HepG2 (cell line): ENCODE results near the gene UBTF. TPM values are rescaled to one million over a fixed set of nuclear protein-coding genes. Genes with fewer than 3 reads are reported as not detected.

Source experiments
- ARID4A ChIP-seq: sonication (generic); formaldehyde crosslinking; IDR thresholded peaks from 2 replicates; pipeline ENCODE4 v1.5.0; 2020; ENCODE audit warnings: mild to moderate bottlenecking, missing genetic modification reagents, borderline replicate concordance
- ARNTL ChIP-seq: sonication (generic); formaldehyde crosslinking; IDR thresholded peaks from 2 replicates; pipeline ENCODE4 v1.4.0; 2020; ENCODE audit warnings: mild to moderate bottlenecking, missing genetic modification reagents
- ASH2L ChIP-seq: fragments of 300-600, 200-600 bp; sonication (generic); IDR thresholded peaks from 2 replicates; pipeline ENCODE4 v1.7.0; 2017; ENCODE audit warnings: low read depth, mild to moderate bottlenecking, moderate library complexity, mixed read lengths, low read length; ENCODE audit not compliant: insufficient read length
- DNMT1 ChIP-seq: sonication (generic); formaldehyde crosslinking; IDR thresholded peaks from 2 replicates; pipeline ENCODE4 v1.5.1; 2020; ENCODE audit warnings: mild to moderate bottlenecking, missing genetic modification reagents
- DRAP1 ChIP-seq: IDR thresholded peaks from 2 replicates; pipeline ENCODE4 v1.6.1; 2016; ENCODE audit warnings: missing genetic modification reagents, missing compliant biosample characterization
- E2F5 ChIP-seq: sonication (generic); formaldehyde crosslinking; conservative IDR thresholded peaks from 2 replicates; pipeline ENCODE4 v1.4.0; 2020; ENCODE audit warnings: missing genetic modification reagents
- KAT7 ChIP-seq: IDR thresholded peaks from 2 replicates; pipeline ENCODE4 v1.6.1; 2018; ENCODE audit warnings: borderline replicate concordance, missing compliant biosample characterization
- KDM5B ChIP-seq: sonication (generic); formaldehyde crosslinking; IDR thresholded peaks from 2 replicates; pipeline ENCODE4 v1.4.0; 2020; ENCODE audit warnings: missing genetic modification reagents, mild to moderate bottlenecking, borderline replicate concordance
- MIER2 ChIP-seq: IDR thresholded peaks from 2 replicates; pipeline ENCODE4 v1.6.1; 2016; ENCODE audit warnings: missing biosample characterization, missing genetic modification reagents
- NR2C2 ChIP-seq: sonication (generic); formaldehyde crosslinking; IDR thresholded peaks from 2 replicates; pipeline ENCODE4 v1.4.0; 2020; ENCODE audit warnings: missing genetic modification reagents, mild to moderate bottlenecking, moderate library complexity, borderline replicate concordance
- RORA ChIP-seq: sonication (generic); formaldehyde crosslinking; IDR thresholded peaks from 2 replicates; pipeline ENCODE4 v1.5.0; 2020; ENCODE audit warnings: mild to moderate bottlenecking, missing genetic modification reagents, moderate library complexity
- SOX13 ChIP-seq, 3 experiments: fragments of 450-650 bp in 1 of 3; sonication (generic) in 1 of 3; formaldehyde crosslinking in 1 of 3; IDR thresholded peaks in 2 of 3; conservative IDR thresholded peaks in 1 of 3; 2 replicates each; pipeline versions ENCODE4 v1.5.0 to v1.6.1; 2016 to 2020; ENCODE audit warnings: antibody characterized with exemption in 1 of 3, mild to moderate bottlenecking in 1 of 3, missing compliant biosample characterization in 1 of 3, missing genetic modification reagents in 1 of 3, moderate library complexity in 1 of 3
- THAP11 ChIP-seq: IDR thresholded peaks from 2 replicates; pipeline ENCODE4 v1.6.1; 2016; ENCODE audit warnings: missing biosample characterization, missing genetic modification reagents
- ZFX ChIP-seq: sonication (generic); formaldehyde crosslinking; IDR thresholded peaks from 2 replicates; pipeline ENCODE4 v1.4.0; 2020; ENCODE audit warnings: mild to moderate bottlenecking, low read depth, missing genetic modification reagents, moderate library complexity
- ZKSCAN8 ChIP-seq: IDR thresholded peaks from 2 replicates; pipeline ENCODE4 v1.6.1; 2016; ENCODE audit warnings: borderline replicate concordance, missing genetic modification reagents, missing compliant biosample characterization
- ZMAT3 ChIP-seq: sonication (generic); formaldehyde crosslinking; conservative IDR thresholded peaks from 2 replicates; pipeline ENCODE4 v1.7.0; 2021; ENCODE audit warnings: missing genetic modification reagents
- ZNF263 ChIP-seq: sonication (generic); formaldehyde crosslinking; IDR thresholded peaks from 2 replicates; pipeline ENCODE4 v1.4.0; 2020; ENCODE audit warnings: missing genetic modification reagents
- ZNF33A ChIP-seq: sonication (generic); formaldehyde crosslinking; IDR thresholded peaks from 2 replicates; pipeline ENCODE4 v1.5.1; 2020; ENCODE audit warnings: missing genetic modification reagents, mild to moderate bottlenecking, moderate library complexity, borderline replicate concordance
- ZNF576 ChIP-seq: sonication (generic); formaldehyde crosslinking; IDR thresholded peaks from 2 replicates; pipeline ENCODE4 v1.4.0; 2020; ENCODE audit warnings: mild to moderate bottlenecking, missing genetic modification reagents
- ZNF589 ChIP-seq: sonication (generic); formaldehyde crosslinking; conservative IDR thresholded peaks from 2 replicates; pipeline ENCODE4 v1.8.0; 2022; ENCODE audit warnings: mild to moderate bottlenecking, moderate library complexity, missing genetic modification reagents
- ZNF614 ChIP-seq: IDR thresholded peaks from 2 replicates; pipeline ENCODE4 v1.6.1; 2018; ENCODE audit warnings: missing biosample characterization, missing genetic modification reagents, inconsistent platforms, borderline replicate concordance
- polyA plus RNA-seq, 8 experiments: library from polyadenylated mRNA; depleted of rRNA in 3 of 8; stranded (reverse) in 7 of 8; unstranded in 1 of 8; fragments of >200 nt; fragmentation: Illumina TruSeq in 4 of 8; extraction: Trizol in 4 of 8; gene quantifications; 2 replicates each; pipeline versions ENCODE4 v1.2.1 to v1.2.3, GENCODE V29; 2011 to 2016; ENCODE audit warnings: low read depth in 4 of 8, missing spikeins in 1 of 8, mixed read lengths in 1 of 8; ENCODE audit not compliant: insufficient read depth in 1 of 8
- total RNA-seq, 5 experiments: library from RNA; depleted of rRNA; stranded (reverse); fragments of >200 nt; fragmentation: Illumina TruSeq; extraction: Trizol; gene quantifications; 2 replicates each; pipeline ENCODE4 v1.2.3, GENCODE V29; 2016; ENCODE audit warnings: low read depth in 1 of 5
- TF ChIP-seq, protein P1 (sequence below): sonication (generic); formaldehyde crosslinking; IDR thresholded peaks from 2 replicates; pipeline ENCODE4 v1.4.0; 2020; ENCODE audit warnings: missing genetic modification reagents

Gene UBTF
- total and polyA plus RNA-seq, 2 of the 13 experiments (the other 11 are each of a cell fraction or from before 2014, with no cell fraction given), result 15.2 to 60.9 TPM

GRCh38 chr17:44198721-44199552 lies 20.5 kb downstream of the UBTF start (continued):
- TF ChIP-seq ARID4A (CRISPR knock-in tag) (peak; percentile 68), KDM5B (CRISPR knock-in tag) (peak; percentile 78), MIER2 (CRISPR knock-in tag) (no peak), ZFX (CRISPR knock-in tag) (peak; percentile 47), ARNTL (CRISPR knock-in tag) (0 out of 2 replicates have a peak, but pooled peaks have one; percentile 21), KAT7 (CRISPR knock-in tag) (0 out of 2 replicates have a peak, but pooled peaks have one; percentile 40), ZNF33A (no peak), SOX13 (IDR thresholded peaks at IDR 0.05) (no peak), SOX13 (CRISPR knock-in tag; conservative IDR thresholded peaks at IDR 0.05 in 1 of 2, IDR thresholded peaks at IDR 0.05 in 1 of 2) (peak in 1 of 2 experiments; percentile 14; a peak in 1 of 4 replicates), DRAP1 (CRISPR knock-in tag) (no peak), E2F5 (0 out of 2 replicates have a peak, but pooled peaks have one; percentile 23), DNMT1 (0 out of 2 replicates have a peak, but pooled peaks have one; percentile 76), ZNF614 (peak; percentile 27; the same call in 1 of the 2 replicates), ASH2L (peak; percentile 35), ZKSCAN8 (CRISPR knock-in tag) (peak; percentile 9; the same call in 1 of the 2 replicates), NR2C2 (no peak), ZNF263 (CRISPR knock-in tag) (0 out of 2 replicates have a peak, but pooled peaks have one; percentile 7), THAP11 (CRISPR knock-in tag) (no peak), RORA (CRISPR knock-in tag) (no peak), ZNF576 (CRISPR knock-in tag) (no peak), ZNF589 (no peak), ZMAT3 (CRISPR knock-in tag) (peak; percentile 51)
- TF ChIP-seq, protein P1, sequence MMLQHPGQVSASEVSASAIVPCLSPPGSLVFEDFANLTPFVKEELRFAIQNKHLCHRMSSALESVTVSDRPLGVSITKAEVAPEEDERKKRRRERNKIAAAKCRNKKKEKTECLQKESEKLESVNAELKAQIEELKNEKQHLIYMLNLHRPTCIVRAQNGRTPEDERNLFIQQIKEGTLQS, result no peak
